GM21390 (cell line): ENCODE measurements around the gene IGBP1.
"Not testable (repeated sequence)": the region's sequence is repeated elsewhere in the genome, so short reads cannot be mapped to it uniquely, and the experiment has no call there.

ENCODE experiments used
- ATAC-seq: cut with Tn5 transposase; IDR thresholded peaks from one replicate; pipeline ENCODE4 v1.9.1; 2021; ENCODE audit not compliant: unreplicated experiment

Gene IGBP1

DNA sequence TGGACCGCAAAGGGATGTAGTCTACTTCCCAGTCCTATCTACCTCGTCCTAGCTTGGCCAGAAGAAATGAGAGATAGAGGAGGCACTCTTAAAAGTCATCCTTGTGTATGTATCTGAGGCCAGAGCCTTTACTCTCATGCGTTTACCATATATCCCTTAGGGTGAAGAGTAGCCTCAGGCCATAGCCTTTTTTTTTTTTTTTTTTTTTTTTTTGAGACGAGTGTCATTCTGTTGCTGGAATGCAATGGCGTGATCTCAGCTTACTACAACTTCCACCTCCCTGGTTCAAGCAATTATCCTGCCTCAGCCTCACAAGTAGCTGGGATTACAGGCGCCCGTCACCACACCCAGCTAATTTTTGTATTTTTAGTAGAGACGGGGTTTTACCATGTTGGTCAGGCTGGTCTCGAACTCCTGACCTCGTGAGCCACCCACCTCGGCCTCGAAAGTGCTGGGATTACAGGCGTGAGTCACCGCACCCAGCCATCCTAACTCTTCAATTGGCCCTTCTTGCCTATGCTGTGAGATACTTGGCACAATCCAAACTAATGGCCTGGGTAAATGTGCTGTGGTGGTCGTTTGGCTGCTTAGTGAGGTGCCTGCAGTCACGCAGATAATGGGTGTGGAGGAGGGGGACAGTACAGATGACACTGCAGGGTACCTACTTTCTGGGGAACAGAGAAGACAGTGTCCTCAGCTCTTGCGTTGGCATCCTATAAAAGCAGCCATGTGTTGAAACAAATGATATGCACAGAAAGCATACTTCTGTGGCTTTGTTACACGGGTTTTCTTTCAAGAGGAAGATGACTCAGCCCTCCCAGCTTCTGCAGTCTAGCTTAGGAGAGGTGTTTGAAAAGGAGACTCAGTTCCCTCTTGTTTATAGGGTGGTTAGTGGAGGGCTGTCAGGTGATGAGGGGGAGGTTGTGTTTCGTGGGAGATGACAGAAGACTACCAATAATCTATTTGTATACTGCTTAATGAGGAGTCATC lies 33.6 kb downstream of the IGBP1 start:
- no peak for ATAC-seq

- ATAC-seq, result no peak
Observed at GRCh38 chrX:70168238-70169188, 35.3 kb downstream of the IGBP1 start.

DNA sequence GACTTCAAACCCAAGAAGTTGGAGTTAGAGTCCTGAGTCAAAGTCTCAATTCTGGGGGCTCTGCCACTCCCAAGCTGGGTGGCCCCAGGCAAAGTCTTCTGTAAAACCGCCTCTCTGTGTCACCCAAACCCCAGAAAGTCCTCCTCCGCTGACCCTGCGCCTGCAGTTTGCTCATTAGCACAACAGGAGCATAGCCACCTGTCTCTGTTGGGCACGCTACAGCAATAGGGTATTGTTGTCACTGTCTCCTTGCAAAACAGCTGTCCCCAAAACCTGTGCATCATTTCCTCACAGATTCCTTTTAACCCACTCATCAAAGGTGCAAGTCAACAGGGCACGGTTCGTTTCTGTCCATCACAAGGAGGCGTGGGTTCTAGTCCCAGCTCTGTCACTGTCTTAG lies 36.0 kb downstream of the IGBP1 start:
- ATAC-seq, result no peak

DNA sequence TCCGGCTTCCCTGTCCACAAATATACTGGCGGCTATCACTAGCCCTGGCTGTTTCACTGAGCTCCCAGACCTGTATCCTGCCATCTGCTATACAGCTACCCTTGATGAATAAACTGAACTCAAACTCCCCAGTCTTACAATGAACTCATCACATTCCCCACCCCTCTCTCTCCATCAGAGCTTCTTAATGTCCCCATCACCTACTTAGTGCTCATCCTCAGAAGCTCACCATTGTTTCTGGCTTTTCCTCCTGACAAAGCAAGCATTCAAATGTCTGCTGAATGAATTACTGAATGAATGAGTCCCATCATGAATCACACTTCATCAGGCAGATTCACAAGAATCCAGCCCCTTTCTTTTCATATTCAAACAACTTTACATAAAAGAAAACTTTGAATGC lies 38.4 kb downstream of the IGBP1 start:
- ATAC-seq, result no peak

DNA sequence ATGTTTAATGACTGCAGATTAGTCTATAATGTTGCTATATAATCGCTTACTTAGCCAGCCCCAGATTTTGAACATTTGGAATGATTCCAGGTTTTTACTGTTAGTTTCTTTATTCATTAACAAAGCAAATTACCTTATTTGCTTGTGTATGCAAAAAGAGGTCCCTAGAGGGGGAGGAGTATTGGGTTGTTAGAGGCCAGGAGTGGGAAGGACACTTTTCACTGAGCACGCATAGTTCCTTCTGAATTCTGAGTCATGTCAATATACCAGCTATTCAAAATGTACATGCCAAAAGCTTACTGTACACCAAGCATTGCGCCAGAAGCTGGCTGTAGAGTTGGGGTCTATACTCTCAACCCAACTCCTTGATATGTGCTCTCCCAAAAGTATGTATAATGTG lies 39.0 kb downstream of the IGBP1 start:
- no peak for ATAC-seq

GRCh38 chrX:70172964-70173363 lies 39.7 kb downstream of the IGBP1 start:
- no peak for ATAC-seq

- ATAC-seq, result no peak
Observed at GRCh38 chrX:70174754-70175153, 41.5 kb downstream of the IGBP1 start.

- ATAC-seq, result no peak
Observed at GRCh38 chrX:70175338-70175737, 42.1 kb downstream of the IGBP1 start.

GRCh38 chrX:70176938-70177533 lies 43.8 kb downstream of the IGBP1 start, which contains the start of gene DGAT2L6:
DGAT2L6 (plus strand) TSS chrX:70177483; CDS start chrX:70177583, 100 bp downstream.
- peak; percentile 52 for ATAC-seq

- ATAC-seq, result no peak
Observed at GRCh38 chrX:70183091-70183490, 49.8 kb downstream of the IGBP1 start.

GRCh38 chrX:70190225-70190624 lies 57.0 kb downstream of the IGBP1 start:
- ATAC-seq, result no peak

DNA sequence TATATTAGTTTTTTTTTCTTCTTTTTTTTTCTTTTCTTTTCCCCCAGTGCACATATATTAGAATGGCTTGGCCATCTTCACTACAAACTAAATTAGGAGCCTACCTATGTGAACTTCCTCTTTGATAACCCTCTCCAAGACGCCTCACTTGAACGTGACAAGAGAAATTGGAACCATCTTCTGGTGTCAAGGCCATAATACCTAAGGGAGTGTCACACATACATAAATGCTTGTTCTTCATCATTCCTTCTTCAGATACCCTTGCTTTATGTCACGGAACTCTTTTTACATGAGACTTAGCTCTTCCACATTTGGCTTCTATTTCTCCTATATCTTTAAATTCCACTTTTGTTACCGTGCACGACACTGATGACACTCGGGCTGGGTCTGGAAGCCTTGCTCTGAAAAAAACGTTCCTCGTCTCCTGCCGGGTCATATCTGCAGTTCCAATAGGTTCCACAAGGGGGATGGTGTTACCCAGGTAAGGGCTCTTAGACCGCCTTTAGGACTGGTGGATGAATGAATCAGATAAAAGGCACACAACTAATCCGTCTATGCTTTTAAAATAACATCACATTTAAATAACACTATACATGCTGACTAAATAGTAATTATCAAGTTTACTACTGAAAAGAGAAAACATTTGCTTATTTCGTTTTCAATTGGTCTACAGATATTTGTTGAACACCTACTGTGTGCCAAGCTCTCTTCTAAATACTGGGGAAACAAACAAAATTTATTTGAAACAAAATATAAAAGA lies 63.9 kb downstream of the IGBP1 start:
- ATAC-seq, result peak; percentile 67

DNA sequence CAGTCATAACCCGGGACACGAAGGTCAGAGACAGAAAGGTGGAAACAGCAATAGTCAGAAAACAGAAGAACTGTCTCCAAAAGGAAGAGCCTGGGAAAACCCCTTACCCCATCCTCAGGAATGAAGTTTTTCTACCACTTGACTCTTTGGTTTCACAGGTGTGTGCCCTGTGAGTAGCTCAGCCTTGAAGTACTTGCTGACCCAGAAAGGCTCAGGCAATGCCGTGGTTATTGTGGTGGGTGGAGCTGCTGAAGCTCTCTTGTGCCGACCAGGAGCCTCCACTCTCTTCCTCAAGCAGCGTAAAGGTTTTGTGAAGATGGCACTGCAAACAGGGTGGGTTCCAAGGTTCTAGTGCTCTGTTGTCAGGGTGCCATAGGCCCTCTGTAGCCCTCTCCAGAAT lies 68.5 kb downstream of the IGBP1 start:
- ATAC-seq, result no peak

GRCh38 chrX:70208479-70208878 lies 75.2 kb downstream of the IGBP1 start:
- ATAC-seq, result no peak

DNA sequence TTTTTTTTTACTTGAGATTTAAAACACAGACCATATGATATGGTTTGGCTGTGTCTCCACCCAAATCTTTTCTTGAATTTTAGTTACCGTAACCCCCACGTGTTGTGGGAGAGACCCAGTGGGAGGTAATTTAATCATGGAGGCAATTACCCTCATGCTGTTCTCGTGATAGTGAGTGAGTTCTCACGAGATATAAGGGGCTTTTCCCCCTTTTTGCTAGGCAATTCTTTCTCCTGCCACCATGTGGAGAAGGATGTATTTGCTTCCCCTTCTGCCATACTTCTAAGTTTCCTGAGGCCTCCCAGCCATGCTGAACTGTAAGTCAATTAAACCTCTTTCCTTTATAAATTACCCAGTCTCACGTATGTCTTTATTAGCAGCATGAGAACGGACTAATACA lies 76.3 kb downstream of the IGBP1 start:
- ATAC-seq, result not testable (repeated sequence)
